Measurements from ENCODE around the gene FAT1.

DNA sequence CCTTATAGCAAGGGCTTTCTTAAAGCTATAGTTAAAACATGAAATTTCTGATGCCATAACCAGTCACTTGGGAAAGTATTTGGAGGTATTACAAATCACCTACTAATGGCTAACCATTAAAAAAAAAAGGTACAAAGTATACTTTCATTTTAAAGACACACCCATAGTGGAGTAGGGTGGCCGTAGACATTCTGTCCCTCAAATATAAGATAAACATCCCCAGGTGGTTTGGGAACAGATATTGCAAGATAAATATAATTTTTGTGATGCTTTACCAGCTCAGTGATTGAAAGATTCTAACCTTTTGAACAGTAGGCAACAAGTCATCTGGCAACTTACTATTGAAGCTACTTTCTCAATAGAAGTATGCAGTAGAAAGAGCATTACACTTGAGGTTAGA lies 6.2 kb upstream of the FAT1 start:
- TF ChIP-seq, protein P1, sequence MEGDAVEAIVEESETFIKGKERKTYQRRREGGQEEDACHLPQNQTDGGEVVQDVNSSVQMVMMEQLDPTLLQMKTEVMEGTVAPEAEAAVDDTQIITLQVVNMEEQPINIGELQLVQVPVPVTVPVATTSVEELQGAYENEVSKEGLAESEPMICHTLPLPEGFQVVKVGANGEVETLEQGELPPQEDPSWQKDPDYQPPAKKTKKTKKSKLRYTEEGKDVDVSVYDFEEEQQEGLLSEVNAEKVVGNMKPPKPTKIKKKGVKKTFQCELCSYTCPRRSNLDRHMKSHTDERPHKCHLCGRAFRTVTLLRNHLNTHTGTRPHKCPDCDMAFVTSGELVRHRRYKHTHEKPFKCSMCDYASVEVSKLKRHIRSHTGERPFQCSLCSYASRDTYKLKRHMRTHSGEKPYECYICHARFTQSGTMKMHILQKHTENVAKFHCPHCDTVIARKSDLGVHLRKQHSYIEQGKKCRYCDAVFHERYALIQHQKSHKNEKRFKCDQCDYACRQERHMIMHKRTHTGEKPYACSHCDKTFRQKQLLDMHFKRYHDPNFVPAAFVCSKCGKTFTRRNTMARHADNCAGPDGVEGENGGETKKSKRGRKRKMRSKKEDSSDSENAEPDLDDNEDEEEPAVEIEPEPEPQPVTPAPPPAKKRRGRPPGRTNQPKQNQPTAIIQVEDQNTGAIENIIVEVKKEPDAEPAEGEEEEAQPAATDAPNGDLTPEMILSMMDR (conservative IDR thresholded peaks at IDR 0.05), result no peak
- no peak for TF ChIP-seq ZFX (IDR thresholded peaks at IDR 0.05)

Data from C4-2B (cell line).